ENCODE data around the gene TNFAIP6. TPM values are rescaled to one million over a fixed set of nuclear protein-coding genes. Genes with fewer than 3 reads are reported as not detected.

The TNFAIP6 gene
- total and polyA plus RNA-seq, 2 of the 8 experiments (the other 6 are each of a cell fraction or from before 2014, with no cell fraction given): 1.1 to 2.0 TPM

DNA sequence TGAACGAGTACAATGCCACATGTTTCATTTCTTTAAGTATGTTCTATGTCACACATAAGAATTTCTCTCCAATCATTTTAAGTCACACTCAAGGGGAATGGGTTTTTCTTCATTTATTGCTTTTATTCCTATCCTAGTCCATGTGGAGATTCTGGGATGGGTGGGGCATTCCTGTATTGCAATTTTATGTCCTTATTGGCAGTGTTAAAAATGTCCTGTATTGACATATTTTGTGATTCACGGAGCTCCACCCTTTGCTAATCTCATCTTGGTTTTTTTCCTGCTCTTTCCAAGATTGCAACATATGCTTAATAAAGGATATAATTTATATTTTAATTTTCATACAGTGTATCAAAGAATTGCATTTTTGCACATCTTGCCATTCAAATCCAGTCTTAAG, 3.4 kb upstream of the TNFAIP6 start:
- no peak overlapping the region for H3K9ac ChIP-seq (replicated peaks in 1 of 4; ENCODE audit: extremely low read depth in 1 of 4, low read depth in 3 of 4, low read length in 3 of 4)
- no peak overlapping the region for H3K14ac ChIP-seq (ENCODE audit: insufficient read length)
- H2AK5ac ChIP-seq (ENCODE audit: low read depth, low read length): no peak overlapping the region
- no peak overlapping the region for H2BK120ac ChIP-seq (replicated peaks; ENCODE audit: low read depth, low read length)
- H4K8ac ChIP-seq (ENCODE audit: extremely low read depth, insufficient read depth, low read length): no peak overlapping the region
- H3K18ac ChIP-seq (ENCODE audit: extremely low read depth, low read length): no peak overlapping the region
- no peak overlapping the region for H3K23ac ChIP-seq (ENCODE audit: insufficient read length)
- POLR2A ChIA-PET (ENCODE audit: partially characterized antibody): interaction anchor here (1.4 kb wide), 1 partner anchor 10 kb away, joined by 3 read pairs; no protein-coding TSS in a partner anchor
- no peak overlapping the region for H3K4me2 ChIP-seq (ENCODE audit: insufficient read depth in 1 of 2, low read depth in 2 of 2, low read length in 2 of 2)
- no peak overlapping the region for H3K4ac ChIP-seq (replicated peaks; ENCODE audit: insufficient read length, low read depth, low read length)
- no peaks in the 10 kb centered on the region for H3K27me3 ChIP-seq (replicated peaks in 1 of 4; ENCODE audit: control insufficient read depth in 3 of 4, extremely low read depth in 1 of 4, insufficient read depth in 3 of 4, low read length in 3 of 4)
- peaks cover 0 to 4% (median 1%) of the 10 kb centered on the region in 4 experiments; a peak in 2 of 7 replicates for H3K4me1 ChIP-seq (replicated peaks in 1 of 4; ENCODE audit: control insufficient read depth in 3 of 4, insufficient read depth in 4 of 4, low read length in 3 of 4)
- no peaks in the 10 kb centered on the region for H3K9me3 ChIP-seq (ENCODE audit: insufficient read depth in 2 of 2, low read depth in 1 of 2, low read length in 1 of 2)
- no peak overlapping the region for H4K5ac ChIP-seq (ENCODE audit: insufficient read length, low read depth, low read length)
- no peaks in the 10 kb centered on the region for H3K79me1 ChIP-seq (ENCODE audit: low read depth, low read length)
- no peak overlapping the region for H2BK20ac ChIP-seq (ENCODE audit: low read length)
- H3K36me3 ChIP-seq (ENCODE audit: control insufficient read depth in 2 of 4, insufficient read depth in 4 of 4, low read length in 3 of 4): no peaks in the 10 kb centered on the region
- H2BK15ac ChIP-seq (ENCODE audit: low read length): no peak overlapping the region
- H3K56ac ChIP-seq (replicated peaks; ENCODE audit: insufficient read length, low read depth, low read length): no peak overlapping the region
- H2BK5ac ChIP-seq (ENCODE audit: low read depth, low read length): no peak overlapping the region
- H3K23me2 ChIP-seq (ENCODE audit: low read depth, low read length): no peaks in the 10 kb centered on the region
- FAIRE-seq (no peak), DNase-seq (ENCODE audit: low read depth in 1 of 2, low spot score in 2 of 2) (no peak)
- CTCF ChIA-PET (ENCODE audit: partially characterized antibody): interaction anchor here (0.6 kb wide), 1 partner anchor 29 kb away, joined by 3 read pairs; no protein-coding TSS in a partner anchor
- WGBS, 2 experiments (ENCODE audit: extremely low coverage in 1 of 2, insufficient coverage in 1 of 2, insufficient read length in 1 of 2, insufficient replicate concordance in 2 of 2, low coverage in 1 of 2, low lambda C conversion rate in 2 of 2, missing lambda C conversion rate in 1 of 2): 90% methylated on average over 2 of the region's 2 CpGs; no CpG with 5 or more reads in 1 of the 2 experiments
- H3K4me3 ChIP-seq (ENCODE audit: extremely low read depth in 1 of 4, insufficient read depth in 2 of 4, low read depth in 3 of 4, low read length in 4 of 4): no peak overlapping the region
- no peak overlapping the region for H3K27ac ChIP-seq (ENCODE audit: low read depth, low read length)
- no peak overlapping the region for H2BK12ac ChIP-seq (ENCODE audit: low read depth, low read length)
- H4K91ac ChIP-seq (replicated peaks; ENCODE audit: insufficient read length, low read length): no peak overlapping the region
- no peak overlapping the region for H2AFZ ChIP-seq (ENCODE audit: low read length)
- H4K20me1 ChIP-seq (replicated peaks in 1 of 2; ENCODE audit: control insufficient read depth in 1 of 2, insufficient read depth in 2 of 2, low read length in 2 of 2): no peaks in the 10 kb centered on the region
- no peaks in the 10 kb centered on the region for H3K79me2 ChIP-seq (ENCODE audit: control insufficient read depth in 1 of 2, insufficient read depth in 2 of 2, low read length in 2 of 2)
- TF ChIP-seq FOSL1 (IDR thresholded peaks at IDR 0.05; ENCODE audit: insufficient read depth, low read depth, low read length) (no peak), KDM5A (IDR thresholded peaks at IDR 0.05; ENCODE audit: low read length) (no peak), CEBPB (IDR thresholded peaks at IDR 0.05; ENCODE audit: low read depth, low read length) (no peak), RNF2 (IDR thresholded peaks at IDR 0.05; ENCODE audit: borderline replicate concordance, low read depth, low read length, missing control alignments, poor library complexity, severe bottlenecking) (no peak), SIRT6 (IDR thresholded peaks at IDR 0.05; ENCODE audit: low read length) (no peak), SP4 (IDR thresholded peaks at IDR 0.05; ENCODE audit: low read length) (no peak), HDAC2 (IDR thresholded peaks at IDR 0.05; ENCODE audit: borderline replicate concordance in 1 of 2, low read depth in 2 of 2, low read length in 2 of 2) (no peak), SIX5 (IDR thresholded peaks at IDR 0.05; ENCODE audit: low read depth, low read length) (no peak), NRF1 (IDR thresholded peaks at IDR 0.05; ENCODE audit: low read depth, low read length) (no peak), GTF2F1 (IDR thresholded peaks at IDR 0.05; ENCODE audit: borderline replicate concordance, low read depth, low read length) (no peak), EZH2 (IDR thresholded peaks at IDR 0.05; ENCODE audit: low read depth, low read length, severe bottlenecking) (no peak), JUND (IDR thresholded peaks at IDR 0.05; ENCODE audit: low read length) (no peak), SP2 (IDR thresholded peaks at IDR 0.05; ENCODE audit: low read length) (no peak), RFX5 (IDR thresholded peaks at IDR 0.05; ENCODE audit: borderline replicate concordance, low read depth, low read length) (no peak), CBX8 (IDR thresholded peaks at IDR 0.05; ENCODE audit: borderline replicate concordance, low read depth, low read length) (no peak)

All from H1 (cell line).